Activated T-cell treated with anti-CD3 and anti-CD28 coated beads, Interleukin-2, amount 50 U/mL, for 72 hours (primary cell): Measurements from ENCODE around the gene RUSF1. TPM values are rescaled to one million over a fixed set of nuclear protein-coding genes. Genes with fewer than 3 reads are reported as not detected.
"Not testable (repeated sequence)": the region's sequence is repeated elsewhere in the genome, so short reads cannot be mapped to it uniquely, and the experiment has no call there.

Source experiments
- ATAC-seq, 2 donors: fragments of 150-1000 bp; cut with Tn5 transposase; replicated peaks in 1 of 2; 2 replicates each; pipeline ENCODE4 v1.10.0; 2021; ENCODE audit warnings: moderate library complexity in 2 of 2, mild to moderate bottlenecking in 1 of 2
- DNase-seq, 2 donors: peaks; one replicate each; pipeline ENCODE4 v3.0.0; 2021 to 2022; ENCODE audit warnings: mixed read lengths in 1 of 2
- H3K27ac Mint-ChIP-seq: one replicate; pipeline ENCODE4 v1.8.0; 2022; ENCODE audit warnings: mild to moderate bottlenecking, moderate library complexity, mixed read lengths
- H3K27me3 Mint-ChIP-seq: one replicate; pipeline ENCODE4 v1.8.0; 2022; ENCODE audit warnings: low read depth, mixed read lengths
- H3K36me3 Mint-ChIP-seq, 2 donors: one replicate each; pipeline ENCODE4 v1.8.0; 2022; ENCODE audit warnings: mixed read lengths in 2 of 2, mild to moderate bottlenecking in 1 of 2; ENCODE audit not compliant: insufficient read depth in 2 of 2
- H3K4me1 Mint-ChIP-seq: one replicate; pipeline ENCODE4 v1.8.0; 2022; ENCODE audit warnings: low read depth, mixed read lengths
- H3K4me3 Mint-ChIP-seq, 2 donors: one replicate each; pipeline ENCODE4 v1.8.0; 2022; ENCODE audit warnings: mild to moderate bottlenecking in 2 of 2, mixed read lengths in 2 of 2, moderate library complexity in 2 of 2
- H3K9me3 Mint-ChIP-seq, 2 donors: one replicate each; pipeline ENCODE4 v1.8.0; 2022; ENCODE audit warnings: mixed read lengths in 2 of 2
- total RNA-seq, 2 donors: library from RNA; stranded (reverse); gene quantifications; one replicate each; pipeline ENCODE4 v1.2.3, GENCODE V29; 2022

Gene RUSF1
- total RNA-seq, 2 donors from 2014 or later = 46.8 to 57.4 TPM

GRCh38 chr16:31458073-31458843, 49.9 kb downstream of the RUSF1 start:
- peak in 1 of 2 donors; percentile 6 for ATAC-seq
- Mint-ChIP-seq H3K4me3 (peak overlapping the region; percentile 89 to 90), H3K4me1 (peaks cover 57% of the 10 kb centered on the region), H3K27me3 (no peaks in the 10 kb centered on the region), H3K9me3 (no peaks in the 10 kb centered on the region), H3K36me3 (peaks cover 3 to 6% of the 10 kb centered on the region in 2 donors), H3K27ac (peak overlapping the region; percentile 87)
- peak; percentile 69 to 70 for DNase-seq

GRCh38 chr16:31456988-31457360, 51.2 kb downstream of the RUSF1 start:
- DNase-seq (no peak), ATAC-seq (no peak)
- Mint-ChIP-seq H3K4me3 (peak overlapping the region; percentile 89 to 90), H3K9me3 (no peaks in the 10 kb centered on the region), H3K4me1 (peaks cover 59% of the 10 kb centered on the region), H3K36me3 (peaks cover 0 to 3% of the 10 kb centered on the region in 2 donors), H3K27me3 (no peaks in the 10 kb centered on the region), H3K27ac (peak overlapping the region; percentile 50)

GRCh38 chr16:31455601-31456314, 52.4 kb downstream of the RUSF1 start:
- H3K27ac Mint-ChIP-seq = peak overlapping the region; percentile 75
- H3K9me3 Mint-ChIP-seq = no peaks in the 10 kb centered on the region
- H3K36me3 Mint-ChIP-seq = peaks cover 0 to 3% of the 10 kb centered on the region in 2 donors
- no peaks in the 10 kb centered on the region for H3K27me3 Mint-ChIP-seq
- ATAC-seq (no peak), DNase-seq (peak in 1 of 2 donors; percentile 41)
- peaks cover 54% of the 10 kb centered on the region for H3K4me1 Mint-ChIP-seq
- peak overlapping the region; percentile 37 to 89 for H3K4me3 Mint-ChIP-seq

GRCh38 chr16:31453255-31454204, 54.7 kb downstream of the RUSF1 start:
- no peak for DNase-seq
- no peaks in the 10 kb centered on the region for H3K27me3 Mint-ChIP-seq
- H3K36me3 Mint-ChIP-seq = peaks cover 0 to 3% of the 10 kb centered on the region in 2 donors
- no peak for ATAC-seq
- H3K4me3 Mint-ChIP-seq = no peak overlapping the region
- H3K4me1 Mint-ChIP-seq = peaks cover 48% of the 10 kb centered on the region
- H3K27ac Mint-ChIP-seq = no peak overlapping the region
- H3K9me3 Mint-ChIP-seq = no peaks in the 10 kb centered on the region

GRCh38 chr16:31452631-31453106, 55.5 kb downstream of the RUSF1 start:
- Mint-ChIP-seq H3K27me3 (no peaks in the 10 kb centered on the region), H3K4me3 (no peak overlapping the region), H3K36me3 (peaks cover 0 to 1% of the 10 kb centered on the region in 2 donors), H3K27ac (no peak overlapping the region), H3K9me3 (no peaks in the 10 kb centered on the region), H3K4me1 (peaks cover 41% of the 10 kb centered on the region)
- no peak for DNase-seq
- no peak for ATAC-seq

GRCh38 chr16:31451681-31452351, 56.4 kb downstream of the RUSF1 start:
- H3K4me1 Mint-ChIP-seq = peaks cover 33% of the 10 kb centered on the region
- H3K36me3 Mint-ChIP-seq = peaks cover 0 to 1% of the 10 kb centered on the region in 2 donors
- no peak overlapping the region for H3K4me3 Mint-ChIP-seq
- DNase-seq = no peak
- ATAC-seq = peak in 1 of 2 donors; percentile 43
- no peaks in the 10 kb centered on the region for H3K27me3 Mint-ChIP-seq
- no peak overlapping the region for H3K27ac Mint-ChIP-seq
- H3K9me3 Mint-ChIP-seq = no peaks in the 10 kb centered on the region

GRCh38 chr16:31451201-31451600, 57.0 kb downstream of the RUSF1 start:
- Mint-ChIP-seq H3K4me3 (no peak overlapping the region), H3K36me3 (peaks cover 0 to 1% of the 10 kb centered on the region in 2 donors), H3K4me1 (peaks cover 27% of the 10 kb centered on the region), H3K9me3 (no peaks in the 10 kb centered on the region), H3K27ac (no peak overlapping the region), H3K27me3 (no peaks in the 10 kb centered on the region)
- ATAC-seq (no peak), DNase-seq (no peak)

- not testable (repeated sequence) for ATAC-seq, H3K4me3 Mint-ChIP-seq, H3K9me3 Mint-ChIP-seq, H3K27ac Mint-ChIP-seq, H3K36me3 Mint-ChIP-seq, H3K27me3 Mint-ChIP-seq, DNase-seq
- H3K4me1 Mint-ChIP-seq = peaks cover 13% of the 10 kb centered on the region
Observed at GRCh38 chr16:31445931-31446330, 62.3 kb downstream of the RUSF1 start.

GRCh38 chr16:31441956-31442355, 66.2 kb downstream of the RUSF1 start:
- H3K9me3 Mint-ChIP-seq = no peaks in the 10 kb centered on the region
- H3K36me3 Mint-ChIP-seq = no peaks in the 10 kb centered on the region
- H3K27ac Mint-ChIP-seq = peak overlapping the region; percentile 71
- peak overlapping the region; percentile 81 to 83 for H3K4me3 Mint-ChIP-seq
- H3K4me1 Mint-ChIP-seq = peaks cover 32% of the 10 kb centered on the region
- ATAC-seq = no peak
- peaks cover 6% of the 10 kb centered on the region for H3K27me3 Mint-ChIP-seq
- no peak for DNase-seq

- H3K4me3 Mint-ChIP-seq = peak overlapping the region in 1 of 2 donors; percentile 16
Observed at GRCh38 chr16:31440516-31441184, 67.5 kb downstream of the RUSF1 start.

GRCh38 chr16:31439519-31439918, 68.7 kb downstream of the RUSF1 start:
- Mint-ChIP-seq H3K36me3 (no peaks in the 10 kb centered on the region), H3K9me3 (no peaks in the 10 kb centered on the region), H3K4me1 (peaks cover 26% of the 10 kb centered on the region), H3K4me3 (peak overlapping the region; percentile 1 to 85), H3K27ac (peak overlapping the region; percentile 61), H3K27me3 (peaks cover 6% of the 10 kb centered on the region)
- ATAC-seq (peak; percentile 44 to 75), DNase-seq (peak in 1 of 2 donors; percentile 55)

More at GRCh38 chr16:31440516-31441184, 67.5 kb downstream of the RUSF1 start:
- H3K9me3 Mint-ChIP-seq = no peaks in the 10 kb centered on the region
- H3K36me3 Mint-ChIP-seq = no peaks in the 10 kb centered on the region
- H3K27me3 Mint-ChIP-seq = peaks cover 6% of the 10 kb centered on the region
- H3K27ac Mint-ChIP-seq = no peak overlapping the region
- no peak for DNase-seq
- H3K4me1 Mint-ChIP-seq = peaks cover 26% of the 10 kb centered on the region
- ATAC-seq = peak in 1 of 2 donors; percentile 28
